Transverse colon (tissue), 3 donors: ENCODE results near the gene SENP5.
A peak's percentile ranks its signal among the peaks of the same experiment; 100 is the strongest.

Experiments used
- EP300 ChIP-seq: sonication (generic); formaldehyde crosslinking; IDR thresholded peaks from one replicate; pipeline ENCODE4 v1.6.1; 2017; ENCODE audit warnings: antibody characterized with exemption, low read depth
- TF ChIP-seq, protein P1 (sequence below), 5 experiments: fragments of 200-600 bp in 3 of 5; fragments of 450-650 bp in 2 of 5; sonication (generic) in 3 of 5; IDR thresholded peaks; 1 replicate in 2 of 5; 2 replicates in 3 of 5; pipeline ENCODE4 v1.5.1; 2016 to 2017; ENCODE audit warnings: antibody characterized with exemption in 5 of 5, inconsistent platforms in 3 of 5, mild to moderate bottlenecking in 2 of 5, moderate library complexity in 1 of 5

DNA sequence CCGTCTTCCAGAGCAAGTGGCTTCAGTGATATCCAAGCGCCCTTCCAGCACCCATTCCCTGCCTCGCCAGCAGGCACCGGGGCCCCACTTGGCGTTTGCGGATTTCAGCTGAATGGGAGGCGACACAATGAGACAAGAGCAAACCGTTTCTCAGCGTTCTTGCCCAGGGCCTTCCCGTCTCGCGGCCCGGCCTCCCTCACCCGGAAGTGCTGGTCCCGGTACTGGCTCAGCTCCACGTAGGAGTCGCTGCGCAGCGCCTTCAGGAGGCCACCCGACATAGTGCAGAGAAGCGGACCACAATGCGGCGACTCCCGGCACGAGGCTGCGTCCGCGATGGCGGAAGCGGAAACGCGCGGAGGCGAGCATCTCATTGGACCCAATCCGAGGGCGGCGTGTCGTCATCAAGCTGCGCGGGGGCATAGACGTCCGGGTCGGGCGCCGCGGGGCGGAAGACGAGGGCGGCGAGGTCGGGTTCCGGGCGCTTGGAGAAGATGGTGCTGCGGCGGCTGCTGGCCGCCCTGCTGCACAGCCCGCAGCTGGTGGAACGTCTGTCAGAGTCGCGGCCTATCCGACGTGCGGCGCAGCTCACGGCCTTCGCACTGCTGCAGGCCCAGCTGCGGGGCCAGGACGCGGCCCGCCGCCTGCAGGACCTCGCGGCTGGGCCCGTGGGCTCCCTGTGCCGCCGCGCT lies 74.7 kb downstream of the SENP5 start, which contains the start of gene NCBP2:
- TF ChIP-seq EP300 = no peak
- TF ChIP-seq, protein P1, sequence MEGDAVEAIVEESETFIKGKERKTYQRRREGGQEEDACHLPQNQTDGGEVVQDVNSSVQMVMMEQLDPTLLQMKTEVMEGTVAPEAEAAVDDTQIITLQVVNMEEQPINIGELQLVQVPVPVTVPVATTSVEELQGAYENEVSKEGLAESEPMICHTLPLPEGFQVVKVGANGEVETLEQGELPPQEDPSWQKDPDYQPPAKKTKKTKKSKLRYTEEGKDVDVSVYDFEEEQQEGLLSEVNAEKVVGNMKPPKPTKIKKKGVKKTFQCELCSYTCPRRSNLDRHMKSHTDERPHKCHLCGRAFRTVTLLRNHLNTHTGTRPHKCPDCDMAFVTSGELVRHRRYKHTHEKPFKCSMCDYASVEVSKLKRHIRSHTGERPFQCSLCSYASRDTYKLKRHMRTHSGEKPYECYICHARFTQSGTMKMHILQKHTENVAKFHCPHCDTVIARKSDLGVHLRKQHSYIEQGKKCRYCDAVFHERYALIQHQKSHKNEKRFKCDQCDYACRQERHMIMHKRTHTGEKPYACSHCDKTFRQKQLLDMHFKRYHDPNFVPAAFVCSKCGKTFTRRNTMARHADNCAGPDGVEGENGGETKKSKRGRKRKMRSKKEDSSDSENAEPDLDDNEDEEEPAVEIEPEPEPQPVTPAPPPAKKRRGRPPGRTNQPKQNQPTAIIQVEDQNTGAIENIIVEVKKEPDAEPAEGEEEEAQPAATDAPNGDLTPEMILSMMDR (IDR thresholded peaks at IDR 0.05) = peak; percentile 38 to 91 (median 65)
